Heart left ventricle (tissue), 16 donors: Measurements from ENCODE around the gene HDAC4. TPM values are rescaled to one million over a fixed set of nuclear protein-coding genes. Genes with fewer than 3 reads are reported as not detected.

Experiments
- ATAC-seq, 4 donors: fragments of 200-7000 bp; cut with Tn5 transposase; one replicate each; pipeline ENCODE4 v1.9.1; 2020 to 2022; ENCODE audit warnings: moderate library complexity in 4 of 4, mild to moderate bottlenecking in 3 of 4, moderate number of reproducible peaks in 1 of 4
- DNase-seq, 5 donors: peaks; one replicate each; pipeline ENCODE4 v3.0.0-alpha.2; 2020
- H3K27ac ChIP-seq, 12 donors: fragments of 200-600 bp; sonication (generic) in 4 of 12; one replicate each; pipeline versions ENCODE4 v1.5.0 to v1.8.0; 2016 to 2022; ENCODE audit warnings: mild to moderate bottlenecking in 2 of 12
- H3K27me3 ChIP-seq, 9 donors: fragments of 200-600 bp; sonication (generic) in 2 of 9; one replicate each; pipeline versions ENCODE4 v1.5.1 to v1.8.0; 2016 to 2022; ENCODE audit warnings: mild to moderate bottlenecking in 3 of 9
- H3K36me3 ChIP-seq, 9 donors: fragments of 200-600 bp; sonication (generic) in 2 of 9; one replicate each; pipeline versions ENCODE4 v1.5.0 to v1.8.0; 2018 to 2022; ENCODE audit warnings: mild to moderate bottlenecking in 2 of 9
- H3K4me1 ChIP-seq, 12 donors: fragments of 200-600 bp; sonication (generic) in 4 of 12; one replicate each; pipeline versions ENCODE4 v1.5.0 to v1.8.0; 2016 to 2022; ENCODE audit warnings: mild to moderate bottlenecking in 3 of 12
- H3K4me3 ChIP-seq, 12 donors: fragments of 200-600 bp; sonication (generic) in 4 of 12; one replicate each; pipeline versions ENCODE4 v1.5.0 to v1.8.0; 2017 to 2022; ENCODE audit warnings: mild to moderate bottlenecking in 9 of 12, moderate library complexity in 4 of 12
- H3K9me3 ChIP-seq, 12 donors: fragments of 200-600 bp; sonication (generic) in 4 of 12; one replicate each; pipeline versions ENCODE4 v1.5.0 to v1.8.0; 2016 to 2022; ENCODE audit warnings: mild to moderate bottlenecking in 1 of 12
- CTCF ChIP-seq, 12 donors: fragments of 200-600 bp; sonication (generic) in 4 of 12; IDR thresholded peaks; one replicate each; pipeline versions ENCODE4 v1.5.0 to v1.8.0; 2018 to 2022; ENCODE audit warnings: antibody characterized with exemption in 12 of 12, mild to moderate bottlenecking in 5 of 12
- POLR2A ChIP-seq, 2 donors: fragments of 450-650 bp; IDR thresholded peaks; one replicate each; pipeline ENCODE4 v1.6.1; 2017; ENCODE audit warnings: antibody characterized with exemption in 2 of 2, mild to moderate bottlenecking in 2 of 2, moderate library complexity in 2 of 2
- WGBS, 4 donors: extraction: QIAGEN DNeasy Blood & Tissue Kit in 2 of 4; methylation state at CpG; one replicate each; pipeline versions ENCODE4 v1.1.5 to v1.1.7; 2013 to 2018; 5-methylcytosine and 5-hydroxymethylcytosine counted together
- intact Hi-C, 10 donors: fragments of 100-400 bp; cut with DNase I; formaldehyde crosslinking; loops; one replicate each; pipeline versions ENCODE4 v1.11.1 to v1.14.2; 2022
- polyA plus RNA-seq, 2 donors: library from polyadenylated mRNA; stranded (reverse); fragments of 200-250 nt; gene quantifications; one replicate each; pipeline ENCODE4 v1.2.3, GENCODE V29; 2013
- total RNA-seq, 9 donors: library from RNA; depleted of rRNA in 2 of 9; stranded (reverse); fragments of >200 nt in 2 of 9; fragmentation: NEBNext Ultra II Directional in 3 of 9; extraction: Animal tissue kit (Norgen Biotek cat#: 25700) in 3 of 9; gene quantifications; one replicate each; pipeline versions ENCODE4 v1.1.0 to v1.2.4, GENCODE V29; 2016 to 2023
- donor health status: ischemic (EF 13 %, LVEDD 7.1; RV severe dilation, severe dysfunction).
- donor health status: healthy with polysubstance abuse.
- donor health status: DM: no; HTN: yes; CAD: no.
- donor health status: DM: no; HTN: no; CAD: no.
- donor health status: ischemic (EF 25% LVEDD 6.9; RV normal size, moderate dysfunction).
- donor health status: ischemic (EF 25% LVEDD 5.7; RV mildly dilated, moderate dysfunction).
- donor health status: healthy.
- donor health status: DM: yes; HTN: yes; CAD: no.
- donor health status: ischemic (EF 35%, LVEDD 5.7; RV mildly dilated, moderate dysfunction).
- donor health status: nonischemic (EF 11% LVEDD 7.7; RV severe dilation, severe dysfunction).
- donor health status: DM: yes; HTN: yes; CAD: no.
- donor health status: PGD.
- donor health status: ischemic (EF 29% LVEDD 5.4; RV normal size, mild dysfunction).
- donor health status: nonischemic (EF 23%, LVEDD 6.1; RV moderate dilation, normal function).

HDAC4 gene
- total and polyA plus RNA-seq, 11 donors, result 13.9 to 37.6 (median 27.5) TPM

- Histone ChIP-seq H3K27ac (peak overlapping the region in 2 of 12 donors; percentile 2 to 6), H3K36me3 (peaks cover 0 to 44% (median 30%) of the 10 kb centered on the region in 9 donors)
- 76 to 94% (median 84%) methylated on average over 11 to 15 of the region's 15 CpGs for WGBS, 4 donors
Measured at GRCh38 chr2:239190921-239191885, 209.6 kb downstream of the HDAC4 start.

GRCh38 chr2:239190361-239190760 lies 210.5 kb downstream of the HDAC4 start:
- 92 to 96% (median 95%) methylated on average over 22 of the region's 22 CpGs for WGBS, 4 donors
- Histone ChIP-seq H3K36me3 (peaks cover 0 to 51% (median 35%) of the 10 kb centered on the region in 9 donors), H3K4me3 (no peak overlapping the region), H3K27me3 (no peaks in the 10 kb centered on the region), H3K4me1 (peaks cover 0 to 19% (median 3%) of the 10 kb centered on the region in 12 donors), H3K9me3 (peaks cover 0 to 13% (median 5%) of the 10 kb centered on the region in 12 donors), H3K27ac (no peak overlapping the region)
- ATAC-seq, result no peak
- TF ChIP-seq CTCF (IDR thresholded peaks at IDR 0.05), result no peak
- TF ChIP-seq POLR2A (IDR thresholded peaks at IDR 0.05), result no peak
- DNase-seq, result peak in 1 of 5 donors; percentile 12
- intact Hi-C loops, result no loop called here

More at GRCh38 chr2:239190921-239191885, 209.6 kb downstream of the HDAC4 start:
- no peak overlapping the region for H3K4me3 ChIP-seq
- DNase-seq (peak in 1 of 5 donors; percentile 17), ATAC-seq (peak; percentile 19 to 77 (median 58))
- peaks cover 0 to 13% (median 5%) of the 10 kb centered on the region in 12 donors for H3K9me3 ChIP-seq
- no peak for TF ChIP-seq POLR2A (IDR thresholded peaks at IDR 0.05)
- TF ChIP-seq CTCF (IDR thresholded peaks at IDR 0.05), result no peak
- no peaks in the 10 kb centered on the region for H3K27me3 ChIP-seq
- intact Hi-C loops, result no loop called here
- peaks cover 0 to 19% (median 3%) of the 10 kb centered on the region in 12 donors for H3K4me1 ChIP-seq

GRCh38 chr2:239189711-239190131 lies 211.1 kb downstream of the HDAC4 start:
- intact Hi-C loops, result no loop called here
- no peak for ATAC-seq
- no peak overlapping the region for H3K4me3 ChIP-seq

More at GRCh38 chr2:239189711-239190131, 211.1 kb downstream of the HDAC4 start:
- peaks cover 0 to 19% (median 3%) of the 10 kb centered on the region in 12 donors for H3K4me1 ChIP-seq
- H3K27me3 ChIP-seq, result no peaks in the 10 kb centered on the region
- H3K36me3 ChIP-seq, result peaks cover 0 to 49% (median 39%) of the 10 kb centered on the region in 9 donors
- no peak overlapping the region for H3K27ac ChIP-seq
- no peak for TF ChIP-seq POLR2A (IDR thresholded peaks at IDR 0.05)
- TF ChIP-seq CTCF (IDR thresholded peaks at IDR 0.05), result no peak
- WGBS, 4 donors, result 96 to 98% (median 97%) methylated on average over 18 to 23 of the region's 23 CpGs
- peaks cover 0 to 13% (median 5%) of the 10 kb centered on the region in 12 donors for H3K9me3 ChIP-seq
- DNase-seq, result peak in 2 of 5 donors; percentile 13 to 48
